ENCODE measurements around the gene RALGDS. TPM values are rescaled to one million over a fixed set of nuclear protein-coding genes. Genes with fewer than 3 reads are reported as not detected.

Gene RALGDS
- total RNA-seq, 2 donors from 2014 or later = 26.7 to 30.1 TPM

GRCh38 chr9:133105461-133105770 is 15.6 kb downstream of the RALGDS start:
- H3K9me3 ChIP-seq = no peaks in the 10 kb centered on the region
- H3K27me3 ChIP-seq = no peaks in the 10 kb centered on the region
- TF ChIP-seq, protein P1, sequence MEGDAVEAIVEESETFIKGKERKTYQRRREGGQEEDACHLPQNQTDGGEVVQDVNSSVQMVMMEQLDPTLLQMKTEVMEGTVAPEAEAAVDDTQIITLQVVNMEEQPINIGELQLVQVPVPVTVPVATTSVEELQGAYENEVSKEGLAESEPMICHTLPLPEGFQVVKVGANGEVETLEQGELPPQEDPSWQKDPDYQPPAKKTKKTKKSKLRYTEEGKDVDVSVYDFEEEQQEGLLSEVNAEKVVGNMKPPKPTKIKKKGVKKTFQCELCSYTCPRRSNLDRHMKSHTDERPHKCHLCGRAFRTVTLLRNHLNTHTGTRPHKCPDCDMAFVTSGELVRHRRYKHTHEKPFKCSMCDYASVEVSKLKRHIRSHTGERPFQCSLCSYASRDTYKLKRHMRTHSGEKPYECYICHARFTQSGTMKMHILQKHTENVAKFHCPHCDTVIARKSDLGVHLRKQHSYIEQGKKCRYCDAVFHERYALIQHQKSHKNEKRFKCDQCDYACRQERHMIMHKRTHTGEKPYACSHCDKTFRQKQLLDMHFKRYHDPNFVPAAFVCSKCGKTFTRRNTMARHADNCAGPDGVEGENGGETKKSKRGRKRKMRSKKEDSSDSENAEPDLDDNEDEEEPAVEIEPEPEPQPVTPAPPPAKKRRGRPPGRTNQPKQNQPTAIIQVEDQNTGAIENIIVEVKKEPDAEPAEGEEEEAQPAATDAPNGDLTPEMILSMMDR (IDR thresholded peaks at IDR 0.05) = no peak
- H3K36me3 ChIP-seq = peaks cover 95% of the 10 kb centered on the region
- peaks cover 0 to 7% of the 10 kb centered on the region in 2 donors for H3K4me1 ChIP-seq
- no peak overlapping the region for H3K27ac ChIP-seq
- no peak for DNase-seq (ENCODE audit: low spot score)
- H3K4me3 ChIP-seq = no peak overlapping the region

DNA sequence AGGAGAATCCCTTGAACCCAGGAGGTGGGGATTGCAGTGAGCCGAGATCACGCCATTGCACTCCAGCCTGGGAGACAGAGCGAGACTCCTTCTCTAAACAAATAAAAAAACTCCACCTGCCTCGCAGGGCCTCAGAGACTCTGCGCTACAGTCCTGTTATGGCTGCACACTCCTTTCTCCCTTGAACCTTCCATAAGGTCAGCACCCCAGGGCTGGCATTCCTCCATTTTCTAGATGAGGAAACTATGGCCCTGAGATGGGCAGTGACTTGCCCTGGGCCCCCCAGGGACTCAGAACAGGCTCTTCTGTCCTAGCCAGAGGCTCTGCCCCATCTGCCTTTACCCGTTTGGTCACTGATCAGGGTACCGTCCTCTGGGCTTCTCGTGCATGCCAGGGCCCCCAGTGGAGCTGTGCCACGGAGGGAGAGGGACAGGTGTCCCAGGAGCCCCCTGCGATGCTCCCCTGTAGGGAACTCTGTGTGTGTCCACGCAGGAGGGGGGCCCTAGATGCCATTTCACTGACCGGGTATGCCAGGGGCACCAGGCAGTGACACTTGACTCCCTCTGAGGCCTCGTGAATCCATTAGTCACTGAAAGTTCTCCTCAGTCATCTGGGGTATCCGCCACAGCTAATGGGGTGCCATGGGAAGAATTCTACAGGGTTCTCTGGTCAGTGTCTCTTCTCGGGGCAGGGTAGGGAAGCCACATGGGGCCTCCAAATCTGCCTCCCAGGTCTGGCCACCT is 16.2 kb downstream of the RALGDS start:
- no peak overlapping the region for H3K27ac ChIP-seq
- no peak overlapping the region for H3K4me3 ChIP-seq
- no peaks in the 10 kb centered on the region for H3K27me3 ChIP-seq
- no peaks in the 10 kb centered on the region for H3K9me3 ChIP-seq
- H3K36me3 ChIP-seq = peaks cover 95% of the 10 kb centered on the region
- peaks cover 0 to 7% of the 10 kb centered on the region in 2 donors for H3K4me1 ChIP-seq
- TF ChIP-seq, protein P1 (IDR thresholded peaks at IDR 0.05) = no peak
- no peak for DNase-seq (ENCODE audit: low spot score)

DNA sequence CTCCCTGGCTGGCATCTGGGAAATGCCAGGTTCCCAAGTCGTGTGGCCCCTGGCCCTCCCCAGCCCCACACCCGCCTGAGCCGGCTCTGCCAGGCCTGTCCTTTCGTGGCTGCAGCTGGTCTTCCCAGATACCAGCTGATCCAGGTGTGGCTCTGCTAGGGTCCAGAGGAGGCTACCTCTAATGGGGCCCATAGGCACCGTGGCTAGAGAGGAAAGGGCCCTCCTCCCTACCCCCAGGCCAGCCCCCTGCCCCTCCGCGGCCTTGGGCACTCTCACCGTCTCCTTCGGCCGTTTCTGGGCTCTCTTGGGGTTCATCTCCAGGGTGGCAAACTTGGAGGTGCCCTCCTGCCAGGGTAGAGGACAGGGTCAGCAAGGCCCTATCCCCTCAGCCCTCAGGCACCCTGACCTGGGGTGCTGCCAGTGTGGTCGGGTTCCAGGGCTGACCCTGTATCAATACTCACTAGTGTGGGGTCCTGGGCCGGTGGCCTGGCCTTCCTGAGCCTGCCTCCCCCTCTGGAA is 17.0 kb downstream of the RALGDS start:
- Histone ChIP-seq H3K4me3 (no peak overlapping the region), H3K9me3 (no peaks in the 10 kb centered on the region), H3K36me3 (peaks cover 94% of the 10 kb centered on the region), H3K4me1 (peaks cover 0 to 7% of the 10 kb centered on the region in 2 donors), H3K27me3 (no peaks in the 10 kb centered on the region), H3K27ac (peak overlapping the region in 1 of 2 donors; percentile 57)
- DNase-seq (ENCODE audit: low spot score) = no peak
- TF ChIP-seq, protein P1 (IDR thresholded peaks at IDR 0.05) = no peak

DNA sequence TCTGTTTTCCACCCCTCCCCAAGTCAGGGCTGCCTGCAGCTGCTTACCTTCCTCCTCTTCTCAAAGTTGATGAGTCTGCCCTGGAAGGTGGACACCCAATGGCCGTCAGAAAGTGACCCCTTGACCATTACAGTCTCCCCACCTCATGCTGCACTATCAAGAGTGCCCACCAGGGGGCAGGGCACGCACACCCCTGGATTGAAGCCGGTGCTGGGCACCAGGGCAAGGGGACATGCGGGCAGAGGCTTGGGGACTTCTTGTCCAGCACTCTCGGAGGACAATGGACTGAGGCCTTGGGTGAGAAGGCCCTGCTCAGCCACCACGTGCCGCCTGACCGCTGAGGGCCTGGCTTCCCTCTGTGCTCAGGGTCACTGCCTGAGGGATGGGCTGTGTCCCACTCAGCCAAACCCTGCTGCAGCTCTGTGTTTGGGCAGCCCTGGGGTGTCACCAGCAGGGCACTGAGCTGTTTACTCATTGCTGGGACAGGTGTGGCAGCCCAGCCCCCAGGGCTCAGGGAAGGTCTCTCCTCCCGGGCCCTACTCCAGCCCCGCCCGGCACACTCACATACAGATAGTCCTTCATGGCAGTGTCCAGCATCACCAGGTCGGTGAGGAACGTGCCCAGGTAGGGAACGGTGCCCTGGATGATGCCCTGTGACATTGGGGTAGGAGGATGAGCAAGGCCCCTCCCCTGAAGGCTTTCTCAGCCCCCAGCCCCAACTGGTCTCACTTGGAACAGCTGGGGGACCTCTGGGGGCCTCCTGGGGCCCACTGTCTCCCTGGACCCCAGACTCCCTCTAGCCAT is 17.7 kb downstream of the RALGDS start:
- H3K27me3 ChIP-seq = no peaks in the 10 kb centered on the region
- peaks cover 93% of the 10 kb centered on the region for H3K36me3 ChIP-seq
- DNase-seq (ENCODE audit: low spot score) = no peak
- H3K27ac ChIP-seq = peak overlapping the region in 1 of 2 donors; percentile 57
- TF ChIP-seq, protein P1 (IDR thresholded peaks at IDR 0.05) = peak; percentile 95 to 99
- H3K9me3 ChIP-seq = no peaks in the 10 kb centered on the region
- H3K4me3 ChIP-seq = no peak overlapping the region
- H3K4me1 ChIP-seq = peaks cover 0 to 7% of the 10 kb centered on the region in 2 donors

- Histone ChIP-seq H3K4me3 (no peak overlapping the region), H3K4me1 (peaks cover 0 to 7% of the 10 kb centered on the region in 2 donors), H3K27ac (no peak overlapping the region), H3K36me3 (peaks cover 93% of the 10 kb centered on the region), H3K27me3 (no peaks in the 10 kb centered on the region), H3K9me3 (no peaks in the 10 kb centered on the region)
- no peak for DNase-seq (ENCODE audit: low spot score)
- TF ChIP-seq, protein P1 (IDR thresholded peaks at IDR 0.05) = no peak
These were observed 18.6 kb downstream of the RALGDS start for GRCh38 chr9:133102190-133103021.
